Activated CD8-positive, alpha-beta memory T cell treated with anti-CD3 and anti-CD28 coated beads, Interleukin-2, amount 10 ng/mL, durations not matched to agents 7 days and 5 days (primary cell): ENCODE data around the gene AMOTL2. TPM values are rescaled to one million over a fixed set of nuclear protein-coding genes. Genes with fewer than 3 reads are reported as not detected.

Experiments used
- ATAC-seq: fragments of 150-1000 bp; cut with Tn5 transposase; one replicate; pipeline ENCODE4 v1.10.0; 2021; ENCODE audit warnings: moderate library complexity
- CTCF ChIA-PET: fragments of 350-600 bp; sonication (Branson Sonifier 250); formaldehyde crosslinking; loops from one replicate; lab custom pipeline; 2021; ENCODE audit warnings: antibody characterized with exemption; lab: Charles Lee
- DNase-seq: peaks from one replicate; pipeline ENCODE4 v3.0.0-alpha.2; 2020
- H3K27ac Mint-ChIP-seq: one replicate; pipeline ENCODE4 v1.8.0; 2021; ENCODE audit warnings: mild to moderate bottlenecking, mixed read lengths
- H3K27me3 Mint-ChIP-seq: one replicate; pipeline ENCODE4 v1.8.0; 2021; ENCODE audit warnings: mixed read lengths
- H3K36me3 Mint-ChIP-seq: one replicate; pipeline ENCODE4 v1.8.0; 2021; ENCODE audit warnings: mild to moderate bottlenecking, mixed read lengths
- H3K4me1 Mint-ChIP-seq: one replicate; pipeline ENCODE4 v1.8.0; 2021; ENCODE audit warnings: mixed read lengths
- H3K4me3 Mint-ChIP-seq: one replicate; pipeline ENCODE4 v1.8.0; 2021; ENCODE audit warnings: mild to moderate bottlenecking, moderate library complexity, mixed read lengths
- H3K9me3 Mint-ChIP-seq: one replicate; pipeline ENCODE4 v1.8.0; 2022; ENCODE audit warnings: low read depth, mixed read lengths
- total RNA-seq, 2 experiments: library from RNA; stranded (reverse); gene quantifications; one replicate each; pipeline ENCODE4 v1.2.3, GENCODE V29; 2021

The AMOTL2 gene
- total RNA-seq, 2 experiments from 2014 or later: not detected

DNA sequence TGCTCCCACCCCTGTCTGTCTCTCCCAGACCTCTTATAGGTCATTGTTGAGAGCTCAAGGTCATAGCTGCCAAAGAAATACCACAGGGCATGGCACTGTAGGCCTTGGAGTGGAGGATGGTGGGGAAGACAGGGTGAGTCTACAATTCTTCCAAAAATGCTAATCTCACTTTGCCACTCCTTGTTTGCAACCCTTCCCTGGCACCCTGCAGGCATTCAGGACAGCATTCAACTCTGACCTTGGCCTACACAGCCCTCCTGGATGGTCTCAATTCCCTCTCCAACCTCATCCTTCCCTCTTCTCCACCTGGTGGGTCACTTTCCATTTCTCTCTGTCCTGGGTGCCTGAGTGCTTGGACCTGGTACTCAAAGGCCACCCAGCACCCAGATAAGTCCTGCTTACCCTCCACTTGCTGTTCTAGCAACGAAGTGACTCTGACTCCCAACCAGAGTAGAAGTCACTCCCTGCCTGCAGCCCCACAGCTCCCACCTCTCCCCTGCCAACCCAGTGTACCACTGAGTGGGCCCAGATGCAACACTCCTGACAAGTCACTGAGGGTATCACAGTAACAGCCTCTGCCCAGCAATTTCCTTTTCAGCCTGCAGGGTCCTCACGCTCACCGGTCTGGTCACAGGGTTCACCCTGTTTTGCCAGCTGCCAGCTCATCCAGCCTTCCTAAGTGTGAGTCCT lies 36.6 kb downstream of the AMOTL2 start:
- H3K27me3 Mint-ChIP-seq: no peaks in the 10 kb centered on the region
- H3K4me1 Mint-ChIP-seq: no peaks in the 10 kb centered on the region
- no peaks in the 10 kb centered on the region for H3K9me3 Mint-ChIP-seq
- H3K36me3 Mint-ChIP-seq: no peaks in the 10 kb centered on the region
- no peak for DNase-seq
- CTCF ChIA-PET: interaction anchor here (1.4 to 1.6 kb wide), 2 partner anchors 29 to 30 kb away, joined by 3 to 4 read pairs; no protein-coding TSS in a partner anchor
- H3K27ac Mint-ChIP-seq: no peak overlapping the region
- no peak for ATAC-seq
- no peak overlapping the region for H3K4me3 Mint-ChIP-seq

- no peaks in the 10 kb centered on the region for H3K27me3 Mint-ChIP-seq
- H3K4me3 Mint-ChIP-seq: no peak overlapping the region
Observed at GRCh38 chr3:134337071-134337482, 37.2 kb downstream of the AMOTL2 start.

DNA sequence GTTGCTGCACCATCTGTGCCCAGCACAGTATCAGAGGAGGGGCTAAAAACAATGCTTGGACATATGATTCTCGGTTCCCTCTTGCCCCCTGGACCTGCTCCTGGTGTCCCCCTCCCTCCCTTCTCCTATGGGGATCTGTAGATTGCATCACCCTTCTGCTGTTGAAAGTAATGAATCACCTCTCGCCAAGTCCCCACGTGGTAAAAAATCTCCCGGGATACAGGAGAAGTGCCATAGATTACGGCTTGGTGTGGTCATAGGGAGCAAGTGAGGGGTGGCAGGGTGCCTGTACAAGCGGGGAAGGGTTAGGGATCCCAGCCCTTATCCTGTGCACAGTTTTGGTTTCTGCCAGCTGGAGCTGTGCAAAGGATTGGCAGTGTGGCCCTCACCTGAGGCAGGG lies 37.7 kb downstream of the AMOTL2 start:
- no peaks in the 10 kb centered on the region for H3K4me1 Mint-ChIP-seq
- no peak for DNase-seq
- H3K4me3 Mint-ChIP-seq: no peak overlapping the region
- ATAC-seq: no peak
- no peak overlapping the region for H3K27ac Mint-ChIP-seq
- no peaks in the 10 kb centered on the region for H3K9me3 Mint-ChIP-seq
- CTCF ChIA-PET: no interaction called here
- H3K27me3 Mint-ChIP-seq: no peaks in the 10 kb centered on the region
- no peaks in the 10 kb centered on the region for H3K36me3 Mint-ChIP-seq

More at GRCh38 chr3:134337071-134337482, 37.2 kb downstream of the AMOTL2 start:
- Mint-ChIP-seq H3K36me3 (no peaks in the 10 kb centered on the region), H3K27ac (no peak overlapping the region), H3K9me3 (no peaks in the 10 kb centered on the region), H3K4me1 (no peaks in the 10 kb centered on the region)
- ATAC-seq (no peak), DNase-seq (no peak)
- CTCF ChIA-PET: interaction anchor here (1.6 kb wide), 1 partner anchor 29 kb away, joined by 4 read pairs; no protein-coding TSS in a partner anchor

DNA sequence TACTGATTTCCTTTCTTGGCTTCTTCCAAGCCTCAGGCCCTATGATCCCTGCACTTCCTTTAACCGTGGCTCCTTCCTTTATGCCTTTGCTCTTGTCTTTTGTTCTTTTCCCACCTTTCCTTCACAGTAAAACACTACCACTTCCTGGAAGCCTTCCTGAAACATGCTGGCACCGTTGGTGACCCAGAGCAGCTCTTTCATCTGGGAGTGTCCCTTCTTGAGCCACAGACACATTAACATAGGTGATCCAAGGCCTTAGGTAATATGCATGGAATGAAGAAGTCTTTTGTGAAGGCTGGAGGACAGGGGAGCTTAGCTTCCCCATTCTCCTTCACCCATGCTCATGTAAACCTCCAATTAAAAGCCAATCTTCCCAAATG lies 39.4 kb downstream of the AMOTL2 start:
- DNase-seq (no peak), ATAC-seq (no peak)
- Mint-ChIP-seq H3K36me3 (no peaks in the 10 kb centered on the region), H3K4me3 (no peak overlapping the region), H3K4me1 (no peaks in the 10 kb centered on the region), H3K27ac (no peak overlapping the region), H3K9me3 (no peaks in the 10 kb centered on the region), H3K27me3 (no peaks in the 10 kb centered on the region)
- CTCF ChIA-PET: no interaction called here

DNA sequence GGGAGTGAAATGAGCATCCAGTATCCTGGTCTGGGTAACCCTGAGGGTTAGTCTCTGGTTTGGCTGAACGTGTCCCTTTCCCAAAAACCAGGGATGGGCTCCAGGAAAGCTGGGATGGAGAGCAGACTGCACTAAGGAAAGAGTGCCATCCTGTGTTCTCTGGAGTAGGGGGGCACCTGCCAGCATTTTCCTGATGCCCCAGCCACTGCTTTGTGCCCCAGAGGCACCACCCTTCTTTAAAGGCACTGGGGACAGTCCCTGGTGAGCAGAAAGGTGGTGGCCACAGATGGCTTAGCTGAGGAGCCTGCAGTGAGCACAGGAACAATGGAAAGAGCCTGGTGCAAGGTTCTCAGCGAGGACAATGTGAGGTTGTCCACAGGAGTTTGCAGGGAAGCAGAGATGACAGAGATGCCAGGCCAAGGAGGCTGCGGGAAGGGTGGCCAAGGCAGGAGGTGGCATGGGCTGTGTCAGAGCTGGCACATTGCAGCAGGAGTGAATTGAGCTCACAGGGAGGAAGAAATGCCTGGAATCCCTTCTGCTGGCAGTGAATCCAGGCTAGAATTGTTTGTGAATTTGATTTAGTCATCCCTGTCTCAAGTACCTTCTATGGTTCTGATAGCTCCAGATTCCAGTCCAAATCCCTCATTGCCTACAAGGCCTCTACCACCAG lies 39.9 kb downstream of the AMOTL2 start:
- no peaks in the 10 kb centered on the region for H3K9me3 Mint-ChIP-seq

DNA sequence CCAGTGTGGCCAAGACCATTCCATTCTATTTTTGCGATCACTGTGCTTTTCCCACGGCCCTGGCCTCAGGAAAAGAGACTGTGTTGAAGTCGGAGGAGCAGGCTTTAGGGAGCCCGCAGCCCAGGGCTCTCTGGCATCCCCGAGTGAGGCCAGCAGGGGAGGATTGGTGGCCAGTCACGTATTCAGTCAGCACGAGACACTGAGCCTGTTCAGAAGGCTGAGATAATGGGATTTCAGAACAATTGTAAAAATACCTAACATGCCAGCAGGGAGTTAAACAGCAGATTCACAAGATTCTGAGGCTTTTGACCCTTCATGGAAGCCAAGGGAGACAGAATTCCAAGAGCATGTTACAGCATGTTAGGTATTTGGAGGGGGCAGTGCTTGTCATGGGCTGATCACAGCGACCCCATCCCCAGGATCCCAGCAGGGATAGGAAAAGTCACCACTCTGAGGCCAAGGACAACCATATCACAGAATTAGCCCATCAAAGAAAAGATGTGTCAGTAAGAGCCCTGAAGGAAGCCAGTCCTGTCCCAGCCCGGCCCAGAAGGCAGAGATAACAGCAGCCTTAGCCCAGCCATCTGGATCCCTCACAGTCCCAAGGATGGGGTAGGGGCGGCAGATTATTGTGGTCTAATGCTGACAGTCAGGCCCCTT lies 40.6 kb downstream of the AMOTL2 start:
- ATAC-seq: no peak
- H3K36me3 Mint-ChIP-seq: no peaks in the 10 kb centered on the region
- no peak for DNase-seq
- no peaks in the 10 kb centered on the region for H3K4me1 Mint-ChIP-seq
- CTCF ChIA-PET: no interaction called here
- no peak overlapping the region for H3K27ac Mint-ChIP-seq
- H3K9me3 Mint-ChIP-seq: no peaks in the 10 kb centered on the region
- H3K27me3 Mint-ChIP-seq: no peaks in the 10 kb centered on the region
- H3K4me3 Mint-ChIP-seq: no peak overlapping the region

More for the DNA sequence above, 39.9 kb downstream of the AMOTL2 start:
- ATAC-seq (no peak), DNase-seq (no peak)
- CTCF ChIA-PET: no interaction called here
- Mint-ChIP-seq H3K27me3 (no peaks in the 10 kb centered on the region), H3K4me3 (no peak overlapping the region), H3K36me3 (no peaks in the 10 kb centered on the region), H3K27ac (no peak overlapping the region), H3K4me1 (no peaks in the 10 kb centered on the region)

GRCh38 chr3:134332344-134332743 lies 41.9 kb downstream of the AMOTL2 start:
- ATAC-seq (no peak), DNase-seq (no peak)
- Mint-ChIP-seq H3K36me3 (no peaks in the 10 kb centered on the region), H3K27me3 (no peaks in the 10 kb centered on the region), H3K27ac (no peak overlapping the region), H3K4me1 (no peaks in the 10 kb centered on the region), H3K9me3 (no peaks in the 10 kb centered on the region), H3K4me3 (no peak overlapping the region)
- CTCF ChIA-PET: no interaction called here

GRCh38 chr3:134331811-134332199 lies 42.4 kb downstream of the AMOTL2 start:
- Mint-ChIP-seq H3K27me3 (no peaks in the 10 kb centered on the region), H3K4me3 (no peak overlapping the region), H3K4me1 (no peaks in the 10 kb centered on the region), H3K27ac (no peak overlapping the region), H3K9me3 (no peaks in the 10 kb centered on the region), H3K36me3 (no peaks in the 10 kb centered on the region)
- DNase-seq: no peak
- ATAC-seq: no peak
- CTCF ChIA-PET: no interaction called here

DNA sequence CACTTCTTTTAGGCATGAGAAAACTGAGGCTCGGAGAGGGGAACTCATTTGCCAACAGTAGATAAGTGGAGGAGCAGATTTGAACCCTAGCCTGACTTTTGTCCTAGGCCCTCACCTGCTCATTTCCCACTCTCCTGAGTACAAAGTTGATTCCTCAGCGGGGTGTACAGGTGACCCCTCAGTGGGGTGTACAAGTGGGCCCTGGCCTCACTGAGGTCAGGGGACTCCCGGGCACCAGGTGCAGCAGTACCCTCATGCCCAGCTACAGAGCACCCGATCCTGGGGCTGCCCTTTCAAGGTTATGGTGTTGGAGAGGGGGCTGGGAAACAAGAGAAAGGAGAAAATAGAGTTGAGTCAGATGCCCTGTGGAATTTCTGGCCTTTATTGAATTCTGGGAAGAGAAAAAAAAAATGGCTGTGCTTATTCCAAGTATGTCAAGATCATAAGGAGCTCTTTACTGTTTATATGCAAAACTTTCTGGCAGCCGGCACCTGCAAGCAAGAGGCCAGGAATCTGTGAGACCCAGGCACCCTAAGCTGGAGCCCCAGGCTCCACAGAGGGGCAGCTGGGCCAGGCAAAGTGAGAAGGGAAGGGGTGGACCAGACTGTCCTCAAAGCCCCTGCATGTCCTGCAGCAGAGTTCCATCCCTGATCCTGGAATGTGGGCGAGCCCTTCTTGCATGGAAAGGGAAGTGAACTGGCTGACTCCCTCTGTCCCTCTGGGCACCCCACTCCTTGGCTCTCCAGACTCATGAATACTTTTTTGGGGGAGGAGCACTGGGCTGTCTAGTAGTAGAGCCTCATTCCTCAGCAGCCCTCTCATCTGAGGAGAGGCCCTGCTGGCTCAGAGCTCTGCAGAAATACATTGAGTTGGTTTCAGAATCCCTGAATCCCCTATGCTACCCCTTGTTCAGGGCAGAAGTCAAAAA lies 43.1 kb downstream of the AMOTL2 start:
- H3K27ac Mint-ChIP-seq: no peak overlapping the region
- H3K27me3 Mint-ChIP-seq: no peaks in the 10 kb centered on the region
- no peaks in the 10 kb centered on the region for H3K4me1 Mint-ChIP-seq
- no peak overlapping the region for H3K4me3 Mint-ChIP-seq
- H3K36me3 Mint-ChIP-seq: no peaks in the 10 kb centered on the region
- no peaks in the 10 kb centered on the region for H3K9me3 Mint-ChIP-seq
- no peak for DNase-seq
- ATAC-seq: no peak
- CTCF ChIA-PET: no interaction called here

GRCh38 chr3:134328846-134329245 lies 45.4 kb downstream of the AMOTL2 start:
- CTCF ChIA-PET: no interaction called here
- Mint-ChIP-seq H3K27ac (no peak overlapping the region), H3K4me1 (no peaks in the 10 kb centered on the region), H3K36me3 (no peaks in the 10 kb centered on the region), H3K4me3 (no peak overlapping the region), H3K9me3 (no peaks in the 10 kb centered on the region), H3K27me3 (peaks cover 11% of the 10 kb centered on the region)
- DNase-seq: no peak
- no peak for ATAC-seq

- CTCF ChIA-PET: no interaction called here
- Mint-ChIP-seq H3K9me3 (no peaks in the 10 kb centered on the region), H3K27ac (no peak overlapping the region), H3K4me1 (no peaks in the 10 kb centered on the region), H3K27me3 (peaks cover 14% of the 10 kb centered on the region), H3K4me3 (no peak overlapping the region), H3K36me3 (no peaks in the 10 kb centered on the region)
- DNase-seq (no peak), ATAC-seq (no peak)
Observed at GRCh38 chr3:134328147-134328591, 46.1 kb downstream of the AMOTL2 start.

- CTCF ChIA-PET: no interaction called here
- Mint-ChIP-seq H3K4me1 (no peaks in the 10 kb centered on the region), H3K27ac (no peak overlapping the region), H3K36me3 (no peaks in the 10 kb centered on the region), H3K4me3 (no peak overlapping the region), H3K9me3 (no peaks in the 10 kb centered on the region), H3K27me3 (peaks cover 20% of the 10 kb centered on the region)
- no peak for ATAC-seq
- no peak for DNase-seq
Observed at GRCh38 chr3:134327594-134327975, 46.7 kb downstream of the AMOTL2 start.
